ENCODE results near the gene CDC25C. TPM values are rescaled to one million over a fixed set of nuclear protein-coding genes. Genes with fewer than 3 reads are reported as not detected.
"Not testable (repeated sequence)": the region's sequence is repeated elsewhere in the genome, so short reads cannot be mapped to it uniquely, and the experiment has no call there.

The CDC25C gene
- polyA plus RNA-seq, 4 donors: 0.54 to 8.8 (median 5.0) TPM

DNA sequence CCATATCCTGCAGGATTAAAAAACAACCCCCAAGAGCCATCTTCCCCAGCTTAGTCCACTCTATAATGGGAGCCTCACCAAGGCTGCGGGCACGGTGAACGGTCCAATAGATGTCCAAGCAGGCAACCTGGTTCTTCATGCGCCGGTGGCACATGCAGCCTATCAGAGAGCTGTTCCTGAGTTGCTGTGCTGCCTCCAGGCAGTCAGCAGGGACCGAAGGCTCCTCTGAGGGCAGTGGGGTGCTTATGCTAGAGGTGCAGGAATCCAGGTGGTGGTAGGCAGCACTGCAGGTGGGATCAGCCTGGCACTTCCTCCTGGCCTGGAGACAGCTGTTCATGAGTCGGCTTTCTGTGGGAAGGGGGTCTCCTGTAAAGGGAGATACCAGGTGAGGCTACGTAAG is 67.4 kb downstream of the CDC25C start:
- Histone ChIP-seq H3K27ac (ENCODE audit: low read depth in 1 of 3, low read length in 2 of 3) (no peak overlapping the region), H3K4me3 (ENCODE audit: low read depth in 1 of 3, low read length in 3 of 3) (no peak overlapping the region), H3K9me3 (ENCODE audit: control insufficient read depth in 2 of 2, insufficient read depth in 1 of 2, low read depth in 1 of 2, low read length in 1 of 2) (no peaks in the 10 kb centered on the region), H3K36me3 (ENCODE audit: control insufficient read depth in 3 of 3, insufficient read depth in 2 of 3, low read depth in 1 of 3, low read length in 3 of 3) (no peaks in the 10 kb centered on the region), H3K4me1 (ENCODE audit: control insufficient read depth in 3 of 3, insufficient read depth in 2 of 3, low read depth in 1 of 3, low read length in 2 of 3) (no peaks in the 10 kb centered on the region), H3K27me3 (ENCODE audit: control insufficient read depth in 3 of 3, insufficient read depth in 3 of 3, low read length in 3 of 3) (peaks cover 0 to 2% (median 0%) of the 10 kb centered on the region in 3 donors)
- no peak for DNase-seq
- 92 to 93% (median 93%) methylated on average over 8 of the region's 8 CpGs for WGBS, 3 donors
- no peak for FAIRE-seq

DNA sequence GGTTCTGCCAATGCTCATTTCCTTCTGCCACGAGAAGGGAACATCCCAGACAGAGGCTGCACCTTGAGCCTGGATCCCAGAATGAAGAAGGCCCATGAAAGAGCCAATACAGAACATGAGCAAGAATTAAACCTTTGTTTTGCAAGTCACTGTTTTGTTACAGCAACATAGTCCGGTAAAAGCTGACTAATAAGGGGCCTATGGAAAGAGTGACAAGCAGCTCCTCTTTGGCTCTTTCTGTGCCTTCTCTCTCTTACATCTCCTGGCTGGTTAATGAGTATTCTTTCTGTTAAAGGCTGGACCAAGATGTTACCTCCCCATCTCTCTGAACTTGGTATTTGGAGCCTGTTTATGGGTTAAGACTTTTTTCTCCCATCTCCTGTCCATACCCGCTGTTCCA is 68.0 kb downstream of the CDC25C start:
- WGBS, 3 donors: 80 to 82% (median 80%) methylated on average over 3 of the region's 3 CpGs
- H3K4me1 ChIP-seq (ENCODE audit: control insufficient read depth in 3 of 3, insufficient read depth in 2 of 3, low read depth in 1 of 3, low read length in 2 of 3): no peaks in the 10 kb centered on the region
- no peak overlapping the region for H3K27ac ChIP-seq (ENCODE audit: low read depth in 1 of 3, low read length in 2 of 3)
- DNase-seq (no peak), FAIRE-seq (no peak)
- no peak overlapping the region for H3K4me3 ChIP-seq (ENCODE audit: low read depth in 1 of 3, low read length in 3 of 3)
- H3K9me3 ChIP-seq (ENCODE audit: control insufficient read depth in 2 of 2, insufficient read depth in 1 of 2, low read depth in 1 of 2, low read length in 1 of 2): no peaks in the 10 kb centered on the region
- no peaks in the 10 kb centered on the region for H3K36me3 ChIP-seq (ENCODE audit: control insufficient read depth in 3 of 3, insufficient read depth in 2 of 3, low read depth in 1 of 3, low read length in 3 of 3)
- peaks cover 0 to 2% (median 0%) of the 10 kb centered on the region in 3 donors for H3K27me3 ChIP-seq (ENCODE audit: control insufficient read depth in 3 of 3, insufficient read depth in 3 of 3, low read length in 3 of 3)

DNA sequence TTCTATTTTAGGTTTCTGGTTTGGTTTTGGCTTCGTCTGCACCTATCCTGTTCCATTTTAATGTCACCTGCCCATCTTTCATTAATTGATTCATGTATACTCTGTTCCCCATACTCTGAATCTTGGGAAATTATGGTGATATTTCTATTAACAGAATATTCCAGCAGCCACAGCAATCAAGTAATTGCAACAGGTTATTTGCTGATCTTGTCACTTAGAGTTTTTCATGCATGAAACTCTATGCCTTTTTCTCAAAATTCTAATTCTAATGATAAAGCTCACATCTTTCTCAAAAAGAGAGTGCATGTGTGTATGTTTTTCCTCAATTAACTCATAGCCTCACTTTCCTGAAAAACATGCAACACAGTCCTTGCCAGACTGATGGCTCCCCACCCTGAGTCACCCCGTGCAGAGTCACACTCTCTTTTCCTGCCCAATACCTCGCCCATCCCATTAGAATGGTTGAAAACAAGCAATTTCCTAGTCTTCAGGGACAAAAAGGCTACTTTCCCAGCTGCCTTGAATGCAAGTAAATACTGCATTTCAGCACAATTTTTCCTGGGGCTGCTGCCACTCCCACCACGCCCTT is 72.8 kb downstream of the CDC25C start:
- no peak for DNase-seq
- Histone ChIP-seq H3K27me3 (ENCODE audit: control insufficient read depth in 3 of 3, insufficient read depth in 3 of 3, low read length in 3 of 3) (peaks cover 0 to 4% (median under 1%) of the 10 kb centered on the region in 3 donors), H3K4me3 (ENCODE audit: low read depth in 1 of 3, low read length in 3 of 3) (no peak overlapping the region), H3K36me3 (ENCODE audit: control insufficient read depth in 3 of 3, insufficient read depth in 2 of 3, low read depth in 1 of 3, low read length in 3 of 3) (no peaks in the 10 kb centered on the region), H3K4me1 (ENCODE audit: control insufficient read depth in 3 of 3, insufficient read depth in 2 of 3, low read depth in 1 of 3, low read length in 2 of 3) (no peaks in the 10 kb centered on the region), H3K9me3 (ENCODE audit: control insufficient read depth in 2 of 2, insufficient read depth in 1 of 2, low read depth in 1 of 2, low read length in 1 of 2) (no peaks in the 10 kb centered on the region), H3K27ac (ENCODE audit: low read depth in 1 of 3, low read length in 2 of 3) (no peak overlapping the region)
- no peak for FAIRE-seq
- WGBS, 3 donors: 66 to 75% (median 69%) methylated on average over 4 of the region's 4 CpGs

DNA sequence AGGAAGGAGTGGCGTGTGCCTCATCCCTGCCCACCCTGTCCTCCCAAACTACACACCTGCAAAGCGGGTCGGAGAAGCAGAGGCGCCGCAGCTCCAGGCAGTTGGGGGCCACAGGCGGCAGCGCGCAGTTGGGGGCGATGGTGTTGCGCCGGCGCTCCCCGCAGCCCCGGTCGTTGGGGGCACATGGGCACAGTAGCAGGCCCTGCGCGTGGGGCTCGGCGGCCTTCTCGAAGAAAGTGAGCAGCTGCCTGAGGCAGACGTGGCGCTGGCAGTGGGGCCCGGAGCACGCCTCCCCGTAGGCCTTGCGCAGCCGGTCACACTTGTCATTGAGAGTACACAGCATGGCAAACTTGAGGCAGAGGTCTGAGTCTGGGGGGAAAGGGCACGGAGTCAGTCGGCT is 74.0 kb downstream of the CDC25C start:
- WGBS, 3 donors: 74 to 92% (median 90%) methylated on average over 29 of the region's 29 CpGs
- DNase-seq: no peak

DNA sequence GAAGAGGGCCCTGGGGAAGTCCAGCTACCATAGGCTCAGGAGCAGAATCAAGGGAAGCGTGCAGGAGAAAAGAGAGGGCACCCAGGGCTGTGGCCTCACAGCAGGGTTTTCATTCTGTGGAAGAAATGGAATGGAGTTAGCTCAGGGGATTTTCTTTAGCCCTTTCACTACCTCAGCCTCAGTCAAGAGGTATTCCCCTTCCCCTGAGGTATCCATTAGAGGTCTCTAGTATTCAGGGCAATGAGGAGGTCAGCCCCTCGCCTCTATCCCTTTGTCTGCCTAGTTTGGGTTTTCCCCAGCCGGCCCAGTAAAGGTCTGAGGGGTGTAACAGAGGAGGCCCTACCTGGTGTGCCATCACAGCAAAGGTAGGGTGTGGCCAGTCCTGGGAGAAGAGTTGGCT is 78.7 kb downstream of the CDC25C start:
- Histone ChIP-seq H3K36me3 (ENCODE audit: control insufficient read depth in 3 of 3, insufficient read depth in 2 of 3, low read depth in 1 of 3, low read length in 3 of 3) (no peaks in the 10 kb centered on the region), H3K27me3 (ENCODE audit: control insufficient read depth in 3 of 3, insufficient read depth in 3 of 3, low read length in 3 of 3) (peaks cover 0 to 4% (median 0%) of the 10 kb centered on the region in 3 donors), H3K27ac (ENCODE audit: low read depth in 1 of 3, low read length in 2 of 3) (no peak overlapping the region), H3K4me1 (ENCODE audit: control insufficient read depth in 3 of 3, insufficient read depth in 2 of 3, low read depth in 1 of 3, low read length in 2 of 3) (no peaks in the 10 kb centered on the region), H3K9me3 (ENCODE audit: control insufficient read depth in 2 of 2, insufficient read depth in 1 of 2, low read depth in 1 of 2, low read length in 1 of 2) (no peaks in the 10 kb centered on the region), H3K4me3 (ENCODE audit: low read depth in 1 of 3, low read length in 3 of 3) (no peak overlapping the region)
- FAIRE-seq (no peak), DNase-seq (no peak)
- WGBS, 3 donors: 79 to 87% (median 80%) methylated on average over 3 of the region's 3 CpGs

More for the DNA sequence above, 74.0 kb downstream of the CDC25C start:
- Histone ChIP-seq H3K4me3 (ENCODE audit: low read depth in 1 of 3, low read length in 3 of 3) (no peak overlapping the region), H3K27me3 (ENCODE audit: control insufficient read depth in 3 of 3, insufficient read depth in 3 of 3, low read length in 3 of 3) (peaks cover 0 to 4% (median 0%) of the 10 kb centered on the region in 3 donors), H3K36me3 (ENCODE audit: control insufficient read depth in 3 of 3, insufficient read depth in 2 of 3, low read depth in 1 of 3, low read length in 3 of 3) (no peaks in the 10 kb centered on the region), H3K27ac (ENCODE audit: low read depth in 1 of 3, low read length in 2 of 3) (no peak overlapping the region), H3K9me3 (ENCODE audit: control insufficient read depth in 2 of 2, insufficient read depth in 1 of 2, low read depth in 1 of 2, low read length in 1 of 2) (no peaks in the 10 kb centered on the region), H3K4me1 (ENCODE audit: control insufficient read depth in 3 of 3, insufficient read depth in 2 of 3, low read depth in 1 of 3, low read length in 2 of 3) (no peaks in the 10 kb centered on the region)
- FAIRE-seq: no peak

GRCh38 chr5:138247800-138248199 is 83.8 kb downstream of the CDC25C start:
- not testable (repeated sequence) for H3K4me3 ChIP-seq (ENCODE audit: low read depth in 1 of 3, low read length in 3 of 3); DNase-seq; H3K36me3 ChIP-seq (ENCODE audit: control insufficient read depth in 3 of 3, insufficient read depth in 2 of 3, low read depth in 1 of 3, low read length in 3 of 3); FAIRE-seq; H3K27ac ChIP-seq (ENCODE audit: low read depth in 1 of 3, low read length in 2 of 3); H3K9me3 ChIP-seq (ENCODE audit: control insufficient read depth in 2 of 2, insufficient read depth in 1 of 2, low read depth in 1 of 2, low read length in 1 of 2); H3K4me1 ChIP-seq (ENCODE audit: control insufficient read depth in 3 of 3, insufficient read depth in 2 of 3, low read depth in 1 of 3, low read length in 2 of 3)
- WGBS, 3 donors: 74 to 89% (median 76%) methylated on average over 2 of the region's 2 CpGs
- H3K27me3 ChIP-seq (ENCODE audit: control insufficient read depth in 3 of 3, insufficient read depth in 3 of 3, low read length in 3 of 3): peaks cover 0 to 14% (median 3%) of the 10 kb centered on the region in 3 donors

GRCh38 chr5:138246822-138247221 is 84.8 kb downstream of the CDC25C start:
- no peak for FAIRE-seq
- H3K27me3 ChIP-seq (ENCODE audit: control insufficient read depth in 3 of 3, insufficient read depth in 3 of 3, low read length in 3 of 3): peaks cover 0 to 24% (median 5%) of the 10 kb centered on the region in 3 donors
- DNase-seq: no peak
- no peaks in the 10 kb centered on the region for H3K9me3 ChIP-seq (ENCODE audit: control insufficient read depth in 2 of 2, insufficient read depth in 1 of 2, low read depth in 1 of 2, low read length in 1 of 2)
- H3K4me1 ChIP-seq (ENCODE audit: control insufficient read depth in 3 of 3, insufficient read depth in 2 of 3, low read depth in 1 of 3, low read length in 2 of 3): no peaks in the 10 kb centered on the region
- H3K27ac ChIP-seq (ENCODE audit: low read depth in 1 of 3, low read length in 2 of 3): no peak overlapping the region
- no peak overlapping the region for H3K4me3 ChIP-seq (ENCODE audit: low read depth in 1 of 3, low read length in 3 of 3)
- WGBS, 3 donors: 69 to 80% (median 75%) methylated on average over 4 of the region's 4 CpGs
- H3K36me3 ChIP-seq (ENCODE audit: control insufficient read depth in 3 of 3, insufficient read depth in 2 of 3, low read depth in 1 of 3, low read length in 3 of 3): no peaks in the 10 kb centered on the region

DNA sequence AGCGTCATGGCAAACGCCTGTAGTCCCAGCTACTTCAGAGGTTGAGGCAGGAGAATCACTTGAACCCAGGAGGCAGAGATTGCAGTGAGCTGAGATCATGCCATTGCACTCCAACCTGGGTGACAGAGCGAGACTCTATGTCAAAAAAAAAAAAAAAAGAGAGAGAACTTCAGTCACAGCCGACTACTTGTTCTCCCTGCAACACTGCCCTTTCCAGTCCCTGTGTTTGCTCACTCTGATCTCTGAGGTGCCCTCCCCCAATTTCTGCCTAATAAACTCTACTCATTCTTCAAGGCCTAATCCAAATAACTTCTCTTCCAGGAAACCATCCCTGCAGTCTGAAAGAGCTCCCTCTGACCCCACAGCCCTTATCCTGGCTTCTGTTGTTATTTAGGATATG is 85.3 kb downstream of the CDC25C start:
- Histone ChIP-seq H3K4me1 (ENCODE audit: control insufficient read depth in 3 of 3, insufficient read depth in 2 of 3, low read depth in 1 of 3, low read length in 2 of 3) (no peaks in the 10 kb centered on the region), H3K4me3 (ENCODE audit: low read depth in 1 of 3, low read length in 3 of 3) (no peak overlapping the region), H3K9me3 (ENCODE audit: control insufficient read depth in 2 of 2, insufficient read depth in 1 of 2, low read depth in 1 of 2, low read length in 1 of 2) (no peaks in the 10 kb centered on the region), H3K27me3 (ENCODE audit: control insufficient read depth in 3 of 3, insufficient read depth in 3 of 3, low read length in 3 of 3) (peaks cover 0 to 28% (median 10%) of the 10 kb centered on the region in 3 donors), H3K27ac (ENCODE audit: low read depth in 1 of 3, low read length in 2 of 3) (no peak overlapping the region), H3K36me3 (ENCODE audit: control insufficient read depth in 3 of 3, insufficient read depth in 2 of 3, low read depth in 1 of 3, low read length in 3 of 3) (no peaks in the 10 kb centered on the region)
- FAIRE-seq (no peak), DNase-seq (no peak)
- 75 to 82% (median 81%) methylated on average over 4 of the region's 4 CpGs for WGBS, 3 donors

- Histone ChIP-seq H3K27me3 (ENCODE audit: control insufficient read depth in 3 of 3, insufficient read depth in 3 of 3, low read length in 3 of 3) (peaks cover 0 to 34% (median 14%) of the 10 kb centered on the region in 3 donors), H3K36me3 (ENCODE audit: control insufficient read depth in 3 of 3, insufficient read depth in 2 of 3, low read depth in 1 of 3, low read length in 3 of 3) (no peaks in the 10 kb centered on the region), H3K4me3 (ENCODE audit: low read depth in 1 of 3, low read length in 3 of 3) (no peak overlapping the region), H3K27ac (ENCODE audit: low read depth in 1 of 3, low read length in 2 of 3) (no peak overlapping the region), H3K9me3 (ENCODE audit: control insufficient read depth in 2 of 2, insufficient read depth in 1 of 2, low read depth in 1 of 2, low read length in 1 of 2) (no peaks in the 10 kb centered on the region), H3K4me1 (ENCODE audit: control insufficient read depth in 3 of 3, insufficient read depth in 2 of 3, low read depth in 1 of 3, low read length in 2 of 3) (no peaks in the 10 kb centered on the region)
- FAIRE-seq (no peak), DNase-seq (no peak)
- 33 to 42% (median 42%) methylated on average over 1 of the region's 1 CpG for WGBS, 3 donors
Observed at GRCh38 chr5:138245717-138246116, 85.9 kb downstream of the CDC25C start.

All from small intestine (tissue), 7 donors.